GM23338 (cell line): ENCODE results near the gene ADA. TPM values are rescaled to one million over a fixed set of nuclear protein-coding genes. Genes with fewer than 3 reads are reported as not detected.
A peak's percentile ranks its signal among the peaks of the same experiment; 100 is the strongest.

Experiments
- ATAC-seq: fragments of 200-7000 bp; cut with Tn5 transposase; 3 replicates; pipeline ENCODE4 v1.9.1; 2020
- DNase-seq: peaks from one replicate; pipeline ENCODE4 v3.0.0-alpha.2; 2015; ENCODE audit warnings: low spot score
- H2AFZ ChIP-seq: fragments of 200-600 bp; sonication (generic); 2 replicates; pipeline ENCODE4 v1.8.0; 2016; ENCODE audit warnings: antibody characterized with exemption, mild to moderate bottlenecking, moderate library complexity
- H3F3A ChIP-seq: fragments of 200-600 bp; sonication (generic); replicated peaks from 2 replicates; pipeline ENCODE4 v1.8.0; 2017; ENCODE audit warnings: antibody characterized with exemption, mixed run types, low read depth
- H3K27ac ChIP-seq: fragments of 200-600 bp; sonication (generic); 2 replicates; pipeline ENCODE4 v1.6.1; 2016; ENCODE audit warnings: low read depth
- H3K27me3 ChIP-seq: fragments of 200-600 bp; sonication (generic); 2 replicates; pipeline ENCODE4 v1.8.0; 2016; ENCODE audit warnings: mild to moderate bottlenecking, mixed run types, moderate library complexity; ENCODE audit not compliant: insufficient read depth
- H3K36me3 ChIP-seq: fragments of 200-600 bp; sonication (generic); 2 replicates; pipeline ENCODE4 v1.8.0; 2016; ENCODE audit warnings: mild to moderate bottlenecking; ENCODE audit not compliant: insufficient read depth
- H3K4me1 ChIP-seq: fragments of 200-600 bp; sonication (generic); 2 replicates; pipeline ENCODE4 v1.8.0; 2016; ENCODE audit warnings: mild to moderate bottlenecking, moderate library complexity; ENCODE audit not compliant: insufficient read depth
- H3K4me2 ChIP-seq: fragments of 200-600 bp; sonication (generic); 2 replicates; pipeline ENCODE4 v1.7.1; 2017; ENCODE audit warnings: mixed run types
- H3K4me3 ChIP-seq: fragments of 200-600 bp; sonication (generic); 2 replicates; pipeline ENCODE4 v1.6.1; 2016; ENCODE audit warnings: mixed run types
- H3K79me2 ChIP-seq: fragments of 200-600 bp; sonication (generic); replicated peaks from 2 replicates; pipeline ENCODE4 v1.8.0; 2017; ENCODE audit warnings: mild to moderate bottlenecking; ENCODE audit not compliant: insufficient read depth
- H3K9me2 ChIP-seq: fragments of 200-600 bp; sonication (generic); 2 replicates; pipeline ENCODE4 v1.8.0; 2017; ENCODE audit not compliant: insufficient read depth
- H4K20me1 ChIP-seq: fragments of 200-600 bp; sonication (generic); replicated peaks from 2 replicates; pipeline ENCODE4 v1.8.0; 2017; ENCODE audit warnings: mild to moderate bottlenecking; ENCODE audit not compliant: insufficient read depth
- H3K27ac Mint-ChIP-seq: 2 replicates; pipeline ENCODE4 v1.8.0; 2020; ENCODE audit warnings: inconsistent platforms, mild to moderate bottlenecking, moderate library complexity, mixed read lengths
- H3K27me3 Mint-ChIP-seq: 3 replicates; pipeline ENCODE4 v1.8.0; 2022; ENCODE audit warnings: low read depth, mild to moderate bottlenecking, moderate library complexity, mixed read lengths, inconsistent platforms; ENCODE audit not compliant: insufficient read depth, poor library complexity
- H3K36me3 Mint-ChIP-seq: 3 replicates; pipeline ENCODE4 v1.8.0; 2021; ENCODE audit warnings: low read depth, mild to moderate bottlenecking, inconsistent platforms, moderate library complexity, mixed read lengths
- H3K4me1 Mint-ChIP-seq: 3 replicates; pipeline ENCODE4 v1.8.0; 2020; ENCODE audit warnings: mild to moderate bottlenecking, inconsistent platforms, mixed read lengths
- H3K4me3 Mint-ChIP-seq: 3 replicates; pipeline ENCODE4 v1.8.0; 2021; ENCODE audit warnings: moderate library complexity, mild to moderate bottlenecking, inconsistent platforms, mixed read lengths
- H3K9me3 Mint-ChIP-seq: 3 replicates; pipeline ENCODE4 v1.8.0; 2020; ENCODE audit warnings: moderate library complexity, mild to moderate bottlenecking, inconsistent platforms, mixed read lengths
- CREB1 ChIP-seq: fragments of 250-450 bp; sonication (Bioruptor Pico); IDR thresholded peaks from 2 replicates; pipeline ENCODE4 v1.5.0; 2020; ENCODE audit warnings: low read depth, mild to moderate bottlenecking, moderate library complexity
- EZH2 ChIP-seq: fragments of 200-600 bp; sonication (generic); IDR thresholded peaks from one replicate; pipeline ENCODE4 v1.8.0; 2017; ENCODE audit warnings: antibody characterized with exemption, mild to moderate bottlenecking, low read depth; ENCODE audit not compliant: unreplicated experiment
- EZH2phosphoT487 ChIP-seq: fragments of 200-600 bp; sonication (generic); IDR thresholded peaks from one replicate; pipeline ENCODE4 v1.8.1; 2018; ENCODE audit warnings: antibody characterized with exemption; ENCODE audit not compliant: unreplicated experiment
- JUNB ChIP-seq: IDR thresholded peaks from one replicate; pipeline ENCODE4 v1.6.1; 2016; ENCODE audit warnings: antibody characterized with exemption; ENCODE audit not compliant: unreplicated experiment
- NANOG ChIP-seq: IDR thresholded peaks from 2 replicates; pipeline ENCODE4 v1.6.1; 2016; ENCODE audit warnings: antibody characterized with exemption, borderline replicate concordance
- ZNF114 ChIP-seq: fragments of 250-450 bp; sonication (Bioruptor Pico); IDR thresholded peaks from 2 replicates; pipeline ENCODE4 v1.5.0; 2020; ENCODE audit warnings: mild to moderate bottlenecking, moderate library complexity
- polyA plus RNA-seq: library from polyadenylated mRNA; unstranded; fragments of >200 nt; fragmentation: Nextera tagmentation; extraction: Ambion mirVana; gene quantifications from 2 replicates; pipeline ENCODE4 v1.2.1, GENCODE V29; 2016
- total RNA-seq: library from RNA; depleted of rRNA; stranded (reverse); fragments of >200 nt; shearing (Covaris generic); gene quantifications from 2 replicates; pipeline ENCODE4 v1.2.3, GENCODE V29; 2014
- TF ChIP-seq, protein P1 (sequence below): IDR thresholded peaks from one replicate; pipeline ENCODE4 v1.6.1; 2018; ENCODE audit warnings: antibody characterized with exemption; ENCODE audit not compliant: unreplicated experiment
- TF ChIP-seq, protein P2 (sequence below): IDR thresholded peaks from 2 replicates; pipeline ENCODE4 v1.6.1; 2016; ENCODE audit warnings: antibody characterized with exemption
- TF ChIP-seq, protein P3 (sequence below), 2 experiments: fragments of 200-600 bp in 1 of 2; sonication (generic) in 1 of 2; conservative IDR thresholded peaks; 2 replicates each; pipeline versions ENCODE4 v1.5.1 to v1.6.1; 2016 to 2017; ENCODE audit warnings: antibody characterized with exemption in 2 of 2, low read depth in 2 of 2, mild to moderate bottlenecking in 2 of 2, moderate library complexity in 1 of 2
- TF ChIP-seq, protein P4 (sequence below): fragments of 250-450 bp; sonication (Bioruptor Pico); IDR thresholded peaks from 2 replicates; pipeline ENCODE4 v1.5.0; 2020; ENCODE audit warnings: mild to moderate bottlenecking, moderate library complexity

ADA gene
- total and polyA plus RNA-seq, 2 experiments from 2014 or later = 15.8 to 16.2 TPM

DNA sequence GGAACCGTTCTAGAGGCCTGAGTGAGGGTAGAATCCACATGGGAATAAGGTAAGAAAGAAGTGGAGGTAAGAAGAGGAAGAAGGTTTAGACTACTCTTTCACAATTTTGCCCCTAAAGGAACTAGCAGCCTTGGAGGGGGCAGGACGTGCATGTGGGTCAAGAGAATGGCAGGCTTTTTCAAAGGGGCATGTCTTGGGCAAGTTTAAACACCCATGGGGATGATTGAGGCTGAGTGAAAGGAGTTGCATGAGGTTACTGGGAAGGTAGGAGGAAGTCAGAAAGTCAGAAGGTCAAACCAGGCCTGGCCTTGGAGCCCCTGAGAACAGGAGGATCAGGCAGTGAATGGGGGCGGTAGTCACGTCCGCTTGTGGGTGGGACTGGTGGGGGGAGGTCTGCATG lies 10.2 kb downstream of the ADA start:
- Mint-ChIP-seq H3K4me1 (peaks cover 43% of the 10 kb centered on the region), H3K27me3 (peaks cover 35% of the 10 kb centered on the region), H3K9me3 (peaks cover 13% of the 10 kb centered on the region), H3K36me3 (peaks cover 28% of the 10 kb centered on the region), H3K27ac (peak overlapping the region; percentile 84; the same call in 1 of the 2 replicates), H3K4me3 (no peak overlapping the region)
- Histone ChIP-seq H2AFZ (no peak overlapping the region), H3K79me2 (no peaks in the 10 kb centered on the region), H3F3A (no peaks in the 10 kb centered on the region), H3K27ac (no peak overlapping the region), H3K4me1 (peaks cover 19% of the 10 kb centered on the region), H4K20me1 (no peaks in the 10 kb centered on the region), H3K4me2 (no peak overlapping the region), H3K27me3 (no peaks in the 10 kb centered on the region), H3K4me3 (no peak overlapping the region), H3K9me2 (no peaks in the 10 kb centered on the region), H3K36me3 (no peaks in the 10 kb centered on the region)
- no peak for TF ChIP-seq ZNF114
- TF ChIP-seq CREB1 = no peak
- TF ChIP-seq, protein P1, sequence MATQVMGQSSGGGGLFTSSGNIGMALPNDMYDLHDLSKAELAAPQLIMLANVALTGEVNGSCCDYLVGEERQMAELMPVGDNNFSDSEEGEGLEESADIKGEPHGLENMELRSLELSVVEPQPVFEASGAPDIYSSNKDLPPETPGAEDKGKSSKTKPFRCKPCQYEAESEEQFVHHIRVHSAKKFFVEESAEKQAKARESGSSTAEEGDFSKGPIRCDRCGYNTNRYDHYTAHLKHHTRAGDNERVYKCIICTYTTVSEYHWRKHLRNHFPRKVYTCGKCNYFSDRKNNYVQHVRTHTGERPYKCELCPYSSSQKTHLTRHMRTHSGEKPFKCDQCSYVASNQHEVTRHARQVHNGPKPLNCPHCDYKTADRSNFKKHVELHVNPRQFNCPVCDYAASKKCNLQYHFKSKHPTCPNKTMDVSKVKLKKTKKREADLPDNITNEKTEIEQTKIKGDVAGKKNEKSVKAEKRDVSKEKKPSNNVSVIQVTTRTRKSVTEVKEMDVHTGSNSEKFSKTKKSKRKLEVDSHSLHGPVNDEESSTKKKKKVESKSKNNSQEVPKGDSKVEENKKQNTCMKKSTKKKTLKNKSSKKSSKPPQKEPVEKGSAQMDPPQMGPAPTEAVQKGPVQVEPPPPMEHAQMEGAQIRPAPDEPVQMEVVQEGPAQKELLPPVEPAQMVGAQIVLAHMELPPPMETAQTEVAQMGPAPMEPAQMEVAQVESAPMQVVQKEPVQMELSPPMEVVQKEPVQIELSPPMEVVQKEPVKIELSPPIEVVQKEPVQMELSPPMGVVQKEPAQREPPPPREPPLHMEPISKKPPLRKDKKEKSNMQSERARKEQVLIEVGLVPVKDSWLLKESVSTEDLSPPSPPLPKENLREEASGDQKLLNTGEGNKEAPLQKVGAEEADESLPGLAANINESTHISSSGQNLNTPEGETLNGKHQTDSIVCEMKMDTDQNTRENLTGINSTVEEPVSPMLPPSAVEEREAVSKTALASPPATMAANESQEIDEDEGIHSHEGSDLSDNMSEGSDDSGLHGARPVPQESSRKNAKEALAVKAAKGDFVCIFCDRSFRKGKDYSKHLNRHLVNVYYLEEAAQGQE = no peak
- no peak for TF ChIP-seq NANOG
- TF ChIP-seq, protein P2, sequence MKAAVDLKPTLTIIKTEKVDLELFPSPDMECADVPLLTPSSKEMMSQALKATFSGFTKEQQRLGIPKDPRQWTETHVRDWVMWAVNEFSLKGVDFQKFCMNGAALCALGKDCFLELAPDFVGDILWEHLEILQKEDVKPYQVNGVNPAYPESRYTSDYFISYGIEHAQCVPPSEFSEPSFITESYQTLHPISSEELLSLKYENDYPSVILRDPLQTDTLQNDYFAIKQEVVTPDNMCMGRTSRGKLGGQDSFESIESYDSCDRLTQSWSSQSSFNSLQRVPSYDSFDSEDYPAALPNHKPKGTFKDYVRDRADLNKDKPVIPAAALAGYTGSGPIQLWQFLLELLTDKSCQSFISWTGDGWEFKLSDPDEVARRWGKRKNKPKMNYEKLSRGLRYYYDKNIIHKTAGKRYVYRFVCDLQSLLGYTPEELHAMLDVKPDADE = no peak
- no peak for TF ChIP-seq EZH2phosphoT487
- no peak for TF ChIP-seq EZH2
- TF ChIP-seq, protein P3, sequence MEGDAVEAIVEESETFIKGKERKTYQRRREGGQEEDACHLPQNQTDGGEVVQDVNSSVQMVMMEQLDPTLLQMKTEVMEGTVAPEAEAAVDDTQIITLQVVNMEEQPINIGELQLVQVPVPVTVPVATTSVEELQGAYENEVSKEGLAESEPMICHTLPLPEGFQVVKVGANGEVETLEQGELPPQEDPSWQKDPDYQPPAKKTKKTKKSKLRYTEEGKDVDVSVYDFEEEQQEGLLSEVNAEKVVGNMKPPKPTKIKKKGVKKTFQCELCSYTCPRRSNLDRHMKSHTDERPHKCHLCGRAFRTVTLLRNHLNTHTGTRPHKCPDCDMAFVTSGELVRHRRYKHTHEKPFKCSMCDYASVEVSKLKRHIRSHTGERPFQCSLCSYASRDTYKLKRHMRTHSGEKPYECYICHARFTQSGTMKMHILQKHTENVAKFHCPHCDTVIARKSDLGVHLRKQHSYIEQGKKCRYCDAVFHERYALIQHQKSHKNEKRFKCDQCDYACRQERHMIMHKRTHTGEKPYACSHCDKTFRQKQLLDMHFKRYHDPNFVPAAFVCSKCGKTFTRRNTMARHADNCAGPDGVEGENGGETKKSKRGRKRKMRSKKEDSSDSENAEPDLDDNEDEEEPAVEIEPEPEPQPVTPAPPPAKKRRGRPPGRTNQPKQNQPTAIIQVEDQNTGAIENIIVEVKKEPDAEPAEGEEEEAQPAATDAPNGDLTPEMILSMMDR (conservative IDR thresholded peaks at IDR 0.05; ENCODE audit: low read depth in 2 of 2) = no peak
- TF ChIP-seq, protein P4, sequence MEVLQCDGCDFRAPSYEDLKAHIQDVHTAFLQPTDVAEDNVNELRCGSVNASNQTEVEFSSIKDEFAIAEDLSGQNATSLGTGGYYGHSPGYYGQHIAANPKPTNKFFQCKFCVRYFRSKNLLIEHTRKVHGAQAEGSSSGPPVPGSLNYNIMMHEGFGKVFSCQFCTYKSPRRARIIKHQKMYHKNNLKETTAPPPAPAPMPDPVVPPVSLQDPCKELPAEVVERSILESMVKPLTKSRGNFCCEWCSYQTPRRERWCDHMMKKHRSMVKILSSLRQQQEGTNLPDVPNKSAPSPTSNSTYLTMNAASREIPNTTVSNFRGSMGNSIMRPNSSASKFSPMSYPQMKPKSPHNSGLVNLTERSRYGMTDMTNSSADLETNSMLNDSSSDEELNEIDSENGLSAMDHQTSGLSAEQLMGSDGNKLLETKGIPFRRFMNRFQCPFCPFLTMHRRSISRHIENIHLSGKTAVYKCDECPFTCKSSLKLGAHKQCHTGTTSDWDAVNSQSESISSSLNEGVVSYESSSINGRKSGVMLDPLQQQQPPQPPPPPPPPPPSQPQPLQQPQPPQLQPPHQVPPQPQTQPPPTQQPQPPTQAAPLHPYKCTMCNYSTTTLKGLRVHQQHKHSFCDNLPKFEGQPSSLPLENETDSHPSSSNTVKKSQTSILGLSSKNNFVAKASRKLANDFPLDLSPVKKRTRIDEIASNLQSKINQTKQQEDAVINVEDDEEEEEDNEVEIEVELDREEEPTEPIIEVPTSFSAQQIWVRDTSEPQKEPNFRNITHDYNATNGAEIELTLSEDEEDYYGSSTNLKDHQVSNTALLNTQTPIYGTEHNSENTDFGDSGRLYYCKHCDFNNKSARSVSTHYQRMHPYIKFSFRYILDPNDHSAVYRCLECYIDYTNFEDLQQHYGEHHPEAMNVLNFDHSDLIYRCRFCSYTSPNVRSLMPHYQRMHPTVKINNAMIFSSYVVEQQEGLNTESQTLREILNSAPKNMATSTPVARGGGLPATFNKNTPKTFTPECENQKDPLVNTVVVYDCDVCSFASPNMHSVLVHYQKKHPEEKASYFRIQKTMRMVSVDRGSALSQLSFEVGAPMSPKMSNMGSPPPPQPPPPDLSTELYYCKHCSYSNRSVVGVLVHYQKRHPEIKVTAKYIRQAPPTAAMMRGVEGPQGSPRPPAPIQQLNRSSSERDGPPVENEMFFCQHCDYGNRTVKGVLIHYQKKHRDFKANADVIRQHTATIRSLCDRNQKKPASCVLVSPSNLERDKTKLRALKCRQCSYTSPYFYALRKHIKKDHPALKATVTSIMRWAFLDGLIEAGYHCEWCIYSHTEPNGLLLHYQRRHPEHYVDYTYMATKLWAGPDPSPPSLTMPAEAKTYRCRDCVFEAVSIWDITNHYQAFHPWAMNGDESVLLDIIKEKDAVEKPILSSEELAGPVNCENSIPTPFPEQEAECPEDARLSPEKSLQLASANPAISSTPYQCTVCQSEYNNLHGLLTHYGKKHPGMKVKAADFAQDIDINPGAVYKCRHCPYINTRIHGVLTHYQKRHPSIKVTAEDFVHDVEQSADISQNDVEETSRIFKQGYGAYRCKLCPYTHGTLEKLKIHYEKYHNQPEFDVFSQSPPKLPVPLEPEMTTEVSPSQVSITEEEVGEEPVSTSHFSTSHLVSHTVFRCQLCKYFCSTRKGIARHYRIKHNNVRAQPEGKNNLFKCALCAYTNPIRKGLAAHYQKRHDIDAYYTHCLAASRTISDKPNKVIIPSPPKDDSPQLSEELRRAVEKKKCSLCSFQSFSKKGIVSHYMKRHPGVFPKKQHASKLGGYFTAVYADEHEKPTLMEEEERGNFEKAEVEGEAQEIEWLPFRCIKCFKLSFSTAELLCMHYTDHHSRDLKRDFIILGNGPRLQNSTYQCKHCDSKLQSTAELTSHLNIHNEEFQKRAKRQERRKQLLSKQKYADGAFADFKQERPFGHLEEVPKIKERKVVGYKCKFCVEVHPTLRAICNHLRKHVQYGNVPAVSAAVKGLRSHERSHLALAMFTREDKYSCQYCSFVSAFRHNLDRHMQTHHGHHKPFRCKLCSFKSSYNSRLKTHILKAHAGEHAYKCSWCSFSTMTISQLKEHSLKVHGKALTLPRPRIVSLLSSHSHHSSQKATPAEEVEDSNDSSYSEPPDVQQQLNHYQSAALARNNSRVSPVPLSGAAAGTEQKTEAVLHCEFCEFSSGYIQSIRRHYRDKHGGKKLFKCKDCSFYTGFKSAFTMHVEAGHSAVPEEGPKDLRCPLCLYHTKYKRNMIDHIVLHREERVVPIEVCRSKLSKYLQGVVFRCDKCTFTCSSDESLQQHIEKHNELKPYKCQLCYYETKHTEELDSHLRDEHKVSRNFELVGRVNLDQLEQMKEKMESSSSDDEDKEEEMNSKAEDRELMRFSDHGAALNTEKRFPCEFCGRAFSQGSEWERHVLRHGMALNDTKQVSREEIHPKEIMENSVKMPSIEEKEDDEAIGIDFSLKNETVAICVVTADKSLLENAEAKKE (CRISPR knock-in tag) = no peak
- TF ChIP-seq JUNB = no peak
- no peak for ATAC-seq
- DNase-seq = no peak
